ENCODE measurements around the gene NOS1AP. TPM values are rescaled to one million over a fixed set of nuclear protein-coding genes. Genes with fewer than 3 reads are reported as not detected.

Gene NOS1AP
- polyA plus RNA-seq, 1 of the 3 experiments (the other 2 are of a cell fraction), result 0.03 TPM

GRCh38 chr1:162229549-162229948, 160.1 kb downstream of the NOS1AP start:
- Histone ChIP-seq H3K4me3 (ENCODE audit: low read depth in 2 of 2, low read length in 1 of 2) (no peak overlapping the region), H4K20me1 (ENCODE audit: insufficient read depth) (no peaks in the 10 kb centered on the region), H2AFZ (ENCODE audit: low read depth) (no peak overlapping the region), H3K9me3 (no peaks in the 10 kb centered on the region), H3K27ac (ENCODE audit: low read depth in 2 of 2, low read length in 1 of 2) (no peak overlapping the region), H3K79me2 (ENCODE audit: insufficient read depth) (no peaks in the 10 kb centered on the region), H3K36me3 (replicated peaks in 1 of 2; ENCODE audit: control insufficient read depth in 1 of 2, insufficient read depth in 2 of 2, low read length in 1 of 2) (no peaks in the 10 kb centered on the region), H3F3A (replicated peaks; ENCODE audit: insufficient read depth) (no peaks in the 10 kb centered on the region), H3K27me3 (ENCODE audit: insufficient read depth) (no peaks in the 10 kb centered on the region; the same call in 1 of the 2 replicates), H3K4me2 (no peak overlapping the region), H3K9me2 (no peaks in the 10 kb centered on the region), H3K4me1 (ENCODE audit: control insufficient read depth in 1 of 2, insufficient read depth in 2 of 2, low read depth in 1 of 2, low read length in 1 of 2) (peaks cover 0 to 4% of the 10 kb centered on the region in 2 experiments; a peak in 2 of 4 replicates), H3K9ac (no peak overlapping the region)
- no peak for DNase-seq
- CTCF ChIA-PET, result interaction anchor here (0.5 to 1.5 kb wide), 6 partner anchors 10 to 433 kb away, joined by 3 to 6 read pairs (median 3); no protein-coding TSS in a partner anchor
- 23% methylated on average over 2 of the region's 2 CpGs for WGBS (ENCODE audit: low lambda C conversion rate)
- POLR2A ChIA-PET, result no interaction called here
- no peak for TF ChIP-seq FOXM1 (IDR thresholded peaks at IDR 0.05; ENCODE audit: low read depth)
- TF ChIP-seq, protein P1, sequence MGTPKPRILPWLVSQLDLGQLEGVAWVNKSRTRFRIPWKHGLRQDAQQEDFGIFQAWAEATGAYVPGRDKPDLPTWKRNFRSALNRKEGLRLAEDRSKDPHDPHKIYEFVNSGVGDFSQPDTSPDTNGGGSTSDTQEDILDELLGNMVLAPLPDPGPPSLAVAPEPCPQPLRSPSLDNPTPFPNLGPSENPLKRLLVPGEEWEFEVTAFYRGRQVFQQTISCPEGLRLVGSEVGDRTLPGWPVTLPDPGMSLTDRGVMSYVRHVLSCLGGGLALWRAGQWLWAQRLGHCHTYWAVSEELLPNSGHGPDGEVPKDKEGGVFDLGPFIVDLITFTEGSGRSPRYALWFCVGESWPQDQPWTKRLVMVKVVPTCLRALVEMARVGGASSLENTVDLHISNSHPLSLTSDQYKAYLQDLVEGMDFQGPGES (IDR thresholded peaks at IDR 0.05; ENCODE audit: low read depth, low read length), result no peak
- TF ChIP-seq, protein P2, sequence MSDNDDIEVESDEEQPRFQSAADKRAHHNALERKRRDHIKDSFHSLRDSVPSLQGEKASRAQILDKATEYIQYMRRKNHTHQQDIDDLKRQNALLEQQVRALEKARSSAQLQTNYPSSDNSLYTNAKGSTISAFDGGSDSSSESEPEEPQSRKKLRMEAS (IDR thresholded peaks at IDR 0.05; ENCODE audit: low read depth), result no peak
- TF ChIP-seq PBX3 (IDR thresholded peaks at IDR 0.05), result no peak
- no peak for TF ChIP-seq NFIC (IDR thresholded peaks at IDR 0.05; ENCODE audit: borderline replicate concordance)

DNA sequence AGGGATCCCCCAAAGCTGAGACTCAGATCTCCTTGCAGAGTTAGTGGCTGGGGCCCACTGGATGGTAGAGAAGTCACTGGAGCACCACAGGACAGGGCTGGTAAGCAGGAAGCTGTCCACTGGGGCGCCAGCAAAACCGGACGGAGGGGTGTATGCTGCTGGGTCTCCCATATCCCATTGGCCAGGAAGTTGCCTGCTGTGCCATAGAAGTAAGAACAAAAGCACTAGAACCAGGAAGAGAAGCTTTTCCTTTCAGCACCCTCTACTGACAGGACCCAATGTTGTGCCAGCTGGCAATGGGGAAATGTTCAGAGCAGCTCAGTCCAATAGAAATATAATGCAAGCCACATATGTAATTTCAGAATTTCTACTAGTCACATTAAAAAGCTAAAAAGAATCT, 160.6 kb downstream of the NOS1AP start:
- Histone ChIP-seq H2AFZ (ENCODE audit: low read depth) (no peak overlapping the region), H4K20me1 (ENCODE audit: insufficient read depth) (no peaks in the 10 kb centered on the region), H3K9me2 (no peaks in the 10 kb centered on the region), H3K4me1 (ENCODE audit: control insufficient read depth in 1 of 2, insufficient read depth in 2 of 2, low read depth in 1 of 2, low read length in 1 of 2) (peaks cover 0 to 4% of the 10 kb centered on the region in 2 experiments; a peak in 2 of 4 replicates), H3K9ac (no peak overlapping the region), H3K4me2 (no peak overlapping the region), H3K9me3 (no peaks in the 10 kb centered on the region), H3F3A (replicated peaks; ENCODE audit: insufficient read depth) (no peaks in the 10 kb centered on the region), H3K4me3 (ENCODE audit: low read depth in 2 of 2, low read length in 1 of 2) (no peak overlapping the region), H3K79me2 (ENCODE audit: insufficient read depth) (no peaks in the 10 kb centered on the region), H3K27ac (ENCODE audit: low read depth in 2 of 2, low read length in 1 of 2) (no peak overlapping the region), H3K27me3 (ENCODE audit: insufficient read depth) (no peaks in the 10 kb centered on the region; the same call in 1 of the 2 replicates), H3K36me3 (replicated peaks in 1 of 2; ENCODE audit: control insufficient read depth in 1 of 2, insufficient read depth in 2 of 2, low read length in 1 of 2) (no peaks in the 10 kb centered on the region)
- WGBS (ENCODE audit: low lambda C conversion rate), result 76% methylated on average over 3 of the region's 3 CpGs
- no peak for DNase-seq
- ChIA-PET POLR2A (no interaction called here), CTCF (interaction anchor here (0.5 to 1.4 kb wide), 5 partner anchors 10 to 434 kb away, joined by 3 to 6 read pairs (median 3); no protein-coding TSS in a partner anchor)
- peak; percentile 42 for TF ChIP-seq RAD21 (IDR thresholded peaks at IDR 0.05; ENCODE audit: low read length)
- no peak for TF ChIP-seq CTCF (IDR thresholded peaks at IDR 0.05)

Data from SK-N-SH (cell line).